Lung (tissue), 12 donors: ENCODE data around the gene ANO9. TPM values are rescaled to one million over a fixed set of nuclear protein-coding genes. Genes with fewer than 3 reads are reported as not detected.

Source experiments
- ATAC-seq: fragments of 200-7000 bp; cut with Tn5 transposase; one replicate; pipeline ENCODE4 v1.9.1; 2020; ENCODE audit warnings: moderate number of reproducible peaks; ENCODE audit not compliant: insufficient read depth, low FRiP score
- DNase-seq, 3 donors: peaks; one replicate each; pipeline ENCODE4 v3.0.0-alpha.2; 2013 to 2017
- H3K27ac ChIP-seq, 2 donors: one replicate each; pipeline ENCODE4 v1.5.1; 2013; ENCODE audit warnings: mild to moderate bottlenecking in 2 of 2, moderate library complexity in 2 of 2, control low read depth in 1 of 2, inconsistent platforms in 1 of 2, low read depth in 1 of 2, low read length in 1 of 2
- H3K27me3 ChIP-seq, 3 donors: one replicate each; pipeline ENCODE4 v1.5.1; 2013; ENCODE audit warnings: low read length in 2 of 3; ENCODE audit not compliant: control insufficient read depth in 3 of 3, insufficient read depth in 3 of 3
- H3K36me3 ChIP-seq, 4 donors: one replicate each; pipeline ENCODE4 v1.5.1; 2013; ENCODE audit warnings: low read length in 4 of 4, mild to moderate bottlenecking in 1 of 4, moderate library complexity in 1 of 4; ENCODE audit not compliant: control insufficient read depth in 4 of 4, insufficient read depth in 4 of 4
- H3K4me1 ChIP-seq, 5 donors: one replicate each; pipeline ENCODE4 v1.5.1; 2013; ENCODE audit warnings: low read length in 5 of 5, mild to moderate bottlenecking in 2 of 5, moderate library complexity in 1 of 5; ENCODE audit not compliant: control insufficient read depth in 5 of 5, insufficient read depth in 5 of 5
- H3K4me3 ChIP-seq: one replicate; pipeline ENCODE4 v1.5.1; 2013; ENCODE audit warnings: mild to moderate bottlenecking, control low read depth, moderate library complexity
- H3K9ac ChIP-seq, 2 donors: one replicate each; pipeline ENCODE4 v1.5.1; 2013; ENCODE audit warnings: low read length in 2 of 2, control low read depth in 1 of 2; ENCODE audit not compliant: insufficient read depth in 1 of 2
- H3K9me3 ChIP-seq, 4 donors: one replicate each; pipeline ENCODE4 v1.5.1; 2013; ENCODE audit warnings: low read length in 3 of 4, mild to moderate bottlenecking in 1 of 4, moderate library complexity in 1 of 4; ENCODE audit not compliant: control insufficient read depth in 4 of 4, insufficient read depth in 3 of 4
- CTCF ChIP-seq: IDR thresholded peaks from 2 replicates; pipeline ENCODE4 v1.5.1; 2012; ENCODE audit warnings: mild to moderate bottlenecking; ENCODE audit errors: control extremely low read depth, extremely low read depth
- WGBS, 2 donors: extraction: QIAGEN DNeasy Blood & Tissue Kit; methylation state at CpG; one replicate each; pipeline ENCODE4 v1.1.7; 2013; 5-methylcytosine and 5-hydroxymethylcytosine counted together
- polyA plus RNA-seq, 2 donors: library from polyadenylated mRNA; stranded (reverse); fragments of 200-250 nt; gene quantifications; one replicate each; pipeline ENCODE4 v1.2.1, GENCODE V29; 2013
- total RNA-seq, 2 donors: library from RNA; depleted of rRNA in 1 of 2; stranded (reverse); fragments of >200 nt in 1 of 2; gene quantifications; one replicate each; pipeline ENCODE4 v1.2.1, GENCODE V29; 2014 to 2021
- donor health status: control.
- donor health status: control.
- donor health status: Bipolar disorder and iron deficiency.
- donor health status: healthy.
- donor health status: DM: yes; HTN: yes; CAD: no.

The ANO9 gene
- total and polyA plus RNA-seq, 4 donors = 5.8 to 18.6 (median 13.2) TPM

GRCh38 chr11:371716-372590 is 69.9 kb downstream of the ANO9 start:
- Histone ChIP-seq H3K27me3 (no peaks in the 10 kb centered on the region), H3K4me3 (no peak overlapping the region), H3K4me1 (peaks cover 0 to 20% (median 0%) of the 10 kb centered on the region in 5 donors), H3K9me3 (no peaks in the 10 kb centered on the region), H3K9ac (no peak overlapping the region), H3K36me3 (peaks cover 0 to 2% (median 0%) of the 10 kb centered on the region in 4 donors), H3K27ac (no peak overlapping the region)
- ATAC-seq (no peak), DNase-seq (no peak)
- WGBS, 2 donors = 88 to 93% methylated on average over 19 of the region's 19 CpGs
- no peak for TF ChIP-seq CTCF

GRCh38 chr11:371051-371450 is 70.8 kb downstream of the ANO9 start:
- Histone ChIP-seq H3K27ac (no peak overlapping the region), H3K9me3 (no peaks in the 10 kb centered on the region), H3K36me3 (peaks cover 0 to 2% (median 0%) of the 10 kb centered on the region in 4 donors), H3K4me1 (peaks cover 0 to 20% (median 0%) of the 10 kb centered on the region in 5 donors), H3K9ac (no peak overlapping the region), H3K27me3 (peaks cover 0 to 3% (median 0%) of the 10 kb centered on the region in 3 donors), H3K4me3 (no peak overlapping the region)
- 85 to 88% methylated on average over 5 of the region's 5 CpGs for whole genome bisulfite sequencing, 2 donors
- no peak for TF ChIP-seq CTCF
- DNase-seq = no peak
- no peak for ATAC-seq

- Histone ChIP-seq H3K27me3 (peaks cover 0 to 3% (median 0%) of the 10 kb centered on the region in 3 donors), H3K4me3 (no peak overlapping the region), H3K27ac (no peak overlapping the region), H3K4me1 (peaks cover 0 to 20% (median 0%) of the 10 kb centered on the region in 5 donors), H3K9ac (peak overlapping the region in 1 of 2 donors; percentile 81), H3K9me3 (no peaks in the 10 kb centered on the region), H3K36me3 (peaks cover 0 to 2% (median 0%) of the 10 kb centered on the region in 4 donors)
- 33 to 43% methylated on average over 26 to 42 of the region's 42 CpGs for WGBS, 2 donors
- no peak for TF ChIP-seq CTCF
- ATAC-seq (no peak), DNase-seq (peak; percentile 44 to 67 (median 60))
Measured at GRCh38 chr11:370070-370941, 71.5 kb downstream of the ANO9 start.
